NCI-H748 (cell line): Measurements from ENCODE around the gene SLC25A22.

Experiments used
- DNase-seq: peaks from one replicate; lab custom pipeline; 2025; ENCODE audit not compliant: unreplicated experiment; lab: John Stamatoyannopoulos, UW

SLC25A22 gene

GRCh38 chr11:798093-798713, at the start of gene SLC25A22:
SLC25A22 (minus strand) TSS chr11:798281; CDS start chr11:795006, 3,275 bp downstream.
- DNase-seq, result peak; percentile 85

- peak; percentile 9 for DNase-seq
Observed at GRCh38 chr11:847876-848275, 49.8 kb upstream of the SLC25A22 start.

- no peak for DNase-seq
Observed at GRCh38 chr11:846496-847098, 48.5 kb upstream of the SLC25A22 start.

GRCh38 chr11:845872-846495, 47.9 kb upstream of the SLC25A22 start:
- no peak for DNase-seq

GRCh38 chr11:844693-845644, 46.9 kb upstream of the SLC25A22 start:
- DNase-seq, result peak; percentile 26

GRCh38 chr11:843818-844692, 46.0 kb upstream of the SLC25A22 start:
- DNase-seq, result no peak

- peak; percentile 42 for DNase-seq
Observed at GRCh38 chr11:843086-843734, 45.1 kb upstream of the SLC25A22 start.

DNA sequence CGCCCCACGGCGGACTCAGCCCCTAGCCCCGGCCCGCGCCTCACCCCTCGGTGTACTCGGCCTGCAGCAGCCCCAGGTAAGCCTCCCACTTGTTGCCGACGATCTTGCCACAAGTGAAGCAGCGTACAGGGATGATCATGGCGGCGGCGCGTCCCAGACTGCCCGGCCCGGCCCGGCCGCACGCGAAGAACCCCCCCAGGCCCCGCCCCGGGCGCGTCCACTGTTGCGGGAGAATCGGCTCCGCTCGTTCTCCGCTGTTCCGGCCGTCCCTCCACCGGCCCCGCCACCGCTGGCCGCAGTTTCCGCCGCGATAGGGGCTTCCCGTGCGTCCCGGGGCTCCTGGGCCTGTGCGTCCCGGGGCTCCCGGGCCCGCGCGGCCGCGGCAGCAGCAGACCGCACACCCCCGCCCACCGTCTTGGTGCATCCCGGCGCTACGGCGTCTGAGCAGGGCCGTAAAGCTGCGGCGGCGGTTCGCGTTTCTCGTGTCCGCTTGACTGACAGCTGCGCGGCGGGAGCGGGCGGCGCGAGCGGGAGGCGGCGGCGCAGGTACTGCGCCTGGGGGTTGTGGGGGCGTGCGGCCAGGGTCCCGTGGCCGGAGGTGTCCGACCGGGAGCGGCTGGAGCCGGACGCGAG, 44.4 kb upstream of the SLC25A22 start, which contains the start of the genes POLR2L and TSPAN4:
Gene POLR2L, minus strand, starts transcription at position 160 of the 633 bp plus-strand sequence. Its CDS starts 21 bp downstream, at position 139.
Gene TSPAN4, plus strand, starts transcription at position 483 of the 633 bp plus-strand sequence. CDS start 7,453 bp downstream, outside the sequence.
- peak; percentile 91 for DNase-seq

GRCh38 chr11:841981-842369, 43.9 kb upstream of the SLC25A22 start:
- DNase-seq, result peak; percentile 54

DNA sequence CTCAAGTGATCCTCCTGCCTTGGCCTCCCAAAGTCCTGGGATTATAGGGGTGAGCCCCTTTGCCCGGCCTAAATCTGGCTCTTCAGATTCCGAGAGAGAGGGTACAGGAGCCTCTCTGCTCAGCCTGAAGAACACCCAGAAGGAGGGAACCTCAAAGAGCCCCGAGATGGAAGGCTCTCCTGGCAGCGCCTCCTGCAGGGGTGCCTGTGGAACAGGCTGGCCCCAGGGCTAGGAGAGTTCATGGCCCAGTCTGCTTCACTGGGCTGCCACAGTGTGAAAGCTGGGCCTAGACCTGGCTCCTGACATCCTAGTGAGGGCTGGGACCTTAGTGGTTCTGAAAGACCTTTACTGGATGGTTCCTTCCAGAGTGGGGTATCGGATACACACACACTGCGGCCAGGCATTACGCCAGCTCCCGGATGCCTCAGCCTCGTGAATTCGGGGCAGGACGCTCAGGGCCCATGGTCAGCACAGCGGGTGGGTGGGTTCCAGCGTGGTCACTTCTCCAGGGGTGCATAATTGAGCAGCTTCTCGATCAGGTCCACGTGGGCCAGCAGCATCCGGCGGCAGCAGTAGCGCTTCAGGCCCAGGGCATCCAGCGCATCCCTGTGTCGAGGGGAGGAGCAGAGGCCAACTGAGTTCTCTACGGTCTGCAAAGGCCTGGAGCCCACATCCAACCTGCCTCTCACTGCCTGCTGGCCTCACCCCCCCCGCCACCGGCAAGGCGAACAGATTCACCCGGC, 42.0 kb upstream of the SLC25A22 start:
- no peak for DNase-seq

DNA sequence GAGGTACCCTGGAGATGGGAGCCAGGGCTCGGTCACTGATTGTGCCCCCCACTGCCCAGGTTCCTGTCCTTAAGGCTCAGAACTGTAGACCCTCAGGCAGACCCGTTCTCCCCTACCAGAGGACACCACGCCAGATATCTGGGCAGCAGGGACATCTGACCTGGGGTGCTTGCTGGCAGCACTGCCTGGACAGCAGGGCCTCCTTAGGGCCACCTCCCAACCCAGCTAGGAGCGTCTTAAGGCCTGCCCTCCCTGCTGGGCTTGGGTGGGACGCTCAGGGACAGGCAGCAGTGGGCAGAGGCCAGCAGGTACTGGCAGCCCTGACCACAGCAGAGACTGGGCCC, 41.2 kb upstream of the SLC25A22 start:
- no peak for DNase-seq

DNA sequence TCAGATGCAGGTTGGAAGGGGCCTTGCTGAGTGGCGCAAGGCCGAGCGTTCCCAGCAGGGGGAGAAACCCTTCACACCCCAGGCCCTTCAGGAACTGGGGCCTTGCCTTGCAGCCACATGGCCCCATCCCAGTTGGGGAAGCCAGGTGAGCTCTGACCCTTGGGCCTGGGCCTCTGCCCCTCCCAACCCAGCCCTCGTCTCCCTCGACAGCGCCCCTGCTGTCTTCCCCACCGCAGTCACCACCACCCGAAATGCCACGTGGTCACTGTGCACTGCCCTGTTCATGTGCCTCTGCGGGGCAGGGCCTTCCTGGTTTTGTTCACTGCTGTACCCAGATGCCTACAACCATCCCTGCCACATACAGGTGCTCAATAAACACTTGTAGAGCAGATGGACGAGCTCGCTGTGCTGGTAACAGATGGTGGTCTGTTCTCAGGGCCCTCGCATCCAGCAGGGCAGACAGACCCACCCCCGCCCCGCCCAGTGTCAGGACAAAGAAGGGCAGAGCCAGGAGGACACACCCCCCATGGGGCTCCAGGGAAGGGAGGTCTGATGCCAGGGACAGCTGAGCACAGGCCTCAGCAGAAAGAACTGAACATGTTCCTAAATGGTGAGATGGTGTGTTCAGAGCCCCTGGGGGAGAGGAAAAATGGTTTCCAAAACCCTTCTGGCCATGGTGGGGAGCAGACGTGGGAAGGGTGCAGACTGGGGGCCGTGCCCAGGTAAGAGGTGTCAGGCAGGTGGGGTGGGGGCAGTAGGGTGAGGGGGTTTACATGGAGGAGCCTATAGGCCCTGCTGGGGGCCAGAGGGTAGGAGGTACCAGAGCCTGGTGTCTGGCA, 40.6 kb upstream of the SLC25A22 start:
- peak; percentile 27 for DNase-seq

GRCh38 chr11:837990-838307, 39.9 kb upstream of the SLC25A22 start:
- DNase-seq, result no peak

- DNase-seq, result no peak
Observed at GRCh38 chr11:837189-837989, 39.3 kb upstream of the SLC25A22 start.

DNA sequence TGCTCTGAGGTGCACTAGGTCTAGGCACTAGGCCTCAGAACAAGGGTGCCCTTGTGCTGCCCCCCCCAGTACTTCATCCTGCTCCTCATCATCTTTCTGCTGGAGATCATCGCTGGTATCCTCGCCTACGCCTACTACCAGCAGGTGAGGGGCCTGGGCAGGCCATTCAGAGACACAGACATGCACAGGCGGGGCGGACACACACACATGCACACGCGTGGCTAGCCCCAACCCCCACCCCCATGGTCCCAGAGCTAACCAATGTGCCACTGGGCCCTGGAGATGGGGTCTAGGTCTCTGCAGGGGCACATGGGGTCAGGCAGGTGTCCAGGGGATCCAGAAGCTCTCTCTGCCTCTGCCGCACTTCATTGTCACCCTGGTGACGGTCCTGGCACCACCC, 38.6 kb upstream of the SLC25A22 start:
- DNase-seq, result no peak

GRCh38 chr11:836274-836673, 38.2 kb upstream of the SLC25A22 start:
- DNase-seq, result no peak
